GM12873 (cell line): ENCODE data around the gene SKA2.

Experiments used
- CTCF ChIP-seq: IDR thresholded peaks from 2 replicates; pipeline ENCODE4 v1.5.1; 2012; ENCODE audit warnings: low read depth, mild to moderate bottlenecking, moderate library complexity, low read length, control low read depth; ENCODE audit not compliant: insufficient read depth; ENCODE audit errors: missing control alignments

Gene SKA2

DNA sequence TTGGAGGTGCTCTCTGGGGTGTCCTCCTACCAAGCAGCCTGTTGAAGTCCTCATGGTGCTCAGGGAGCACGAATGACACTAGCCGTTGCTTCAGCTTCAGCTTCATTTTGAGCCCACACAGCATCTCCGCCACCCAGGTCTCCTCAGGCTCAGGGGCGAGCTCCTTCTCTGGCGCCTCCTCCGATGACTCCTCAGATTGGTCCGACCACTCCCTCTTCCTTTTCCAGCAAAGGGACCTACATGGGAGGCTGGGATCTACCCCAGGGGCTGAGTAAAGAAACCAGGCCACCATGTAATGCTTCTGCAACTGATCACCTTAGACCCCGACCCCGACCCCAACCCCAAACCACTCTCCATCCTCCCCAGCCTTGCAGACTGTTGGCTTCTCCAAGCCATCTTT is 26.5 kb upstream of the SKA2 start:
- no peak for TF ChIP-seq CTCF

DNA sequence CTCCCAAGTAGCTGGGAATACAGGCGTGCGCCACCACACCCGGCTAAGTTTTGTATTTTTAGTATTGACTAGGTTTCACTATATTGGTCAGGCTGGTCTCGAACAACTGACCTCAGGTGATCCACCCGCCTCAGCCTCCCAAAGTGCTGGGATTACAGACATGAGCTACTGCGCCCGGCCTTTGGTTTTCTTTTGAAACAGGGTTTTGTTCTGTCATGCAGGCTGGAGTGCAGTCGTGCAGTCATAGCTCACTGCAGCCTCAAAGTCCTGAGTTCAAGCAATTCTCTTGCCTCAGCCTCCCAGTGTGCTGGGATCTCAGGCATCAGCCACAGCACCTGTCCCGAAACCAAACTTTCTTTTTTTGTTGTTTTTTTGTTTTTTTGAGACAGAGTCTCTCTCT is 25.6 kb upstream of the SKA2 start:
- no peak for TF ChIP-seq CTCF

- TF ChIP-seq CTCF: no peak
These were observed 23.4 kb upstream of the SKA2 start for GRCh38 chr17:59178266-59178985.

DNA sequence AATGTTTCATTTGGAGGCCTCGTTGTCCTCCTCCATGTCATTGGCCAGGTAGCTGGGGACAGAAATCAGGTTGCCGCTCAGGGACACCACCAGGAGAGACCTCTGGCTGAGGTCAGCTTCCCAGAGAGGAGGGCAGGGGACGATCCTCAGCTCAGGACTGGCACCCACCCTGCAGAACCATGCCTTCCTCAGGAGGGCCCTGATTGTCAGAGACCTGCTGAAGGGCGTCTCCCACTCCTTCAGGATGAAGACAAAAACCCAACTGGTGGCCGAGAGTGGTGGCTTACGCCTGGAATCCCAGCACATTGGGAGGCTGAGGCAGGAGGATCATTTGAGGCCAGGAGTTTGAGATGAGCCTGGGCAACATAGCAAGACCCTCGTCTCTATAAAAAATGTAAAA is 20.1 kb upstream of the SKA2 start:
- no peak for TF ChIP-seq CTCF

DNA sequence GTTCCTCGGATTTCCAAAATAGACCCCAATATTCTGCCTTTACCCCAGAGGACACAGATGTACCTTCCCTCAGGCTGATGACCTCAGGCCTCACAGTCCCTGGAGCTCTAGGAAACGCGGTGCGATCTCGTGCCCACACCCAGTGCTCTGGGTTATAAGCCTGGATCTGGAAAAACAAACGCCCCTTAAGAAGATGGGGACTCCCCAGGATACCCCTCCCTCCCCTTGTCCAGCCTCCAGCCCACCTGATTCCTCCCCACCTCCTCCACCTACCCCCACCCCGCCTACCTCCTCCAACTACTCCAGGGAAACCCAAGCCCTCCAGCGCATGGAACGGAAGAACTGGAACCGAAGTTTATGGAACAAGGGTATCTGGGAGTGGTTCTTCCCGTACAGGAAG is 19.7 kb upstream of the SKA2 start:
- TF ChIP-seq CTCF: no peak

DNA sequence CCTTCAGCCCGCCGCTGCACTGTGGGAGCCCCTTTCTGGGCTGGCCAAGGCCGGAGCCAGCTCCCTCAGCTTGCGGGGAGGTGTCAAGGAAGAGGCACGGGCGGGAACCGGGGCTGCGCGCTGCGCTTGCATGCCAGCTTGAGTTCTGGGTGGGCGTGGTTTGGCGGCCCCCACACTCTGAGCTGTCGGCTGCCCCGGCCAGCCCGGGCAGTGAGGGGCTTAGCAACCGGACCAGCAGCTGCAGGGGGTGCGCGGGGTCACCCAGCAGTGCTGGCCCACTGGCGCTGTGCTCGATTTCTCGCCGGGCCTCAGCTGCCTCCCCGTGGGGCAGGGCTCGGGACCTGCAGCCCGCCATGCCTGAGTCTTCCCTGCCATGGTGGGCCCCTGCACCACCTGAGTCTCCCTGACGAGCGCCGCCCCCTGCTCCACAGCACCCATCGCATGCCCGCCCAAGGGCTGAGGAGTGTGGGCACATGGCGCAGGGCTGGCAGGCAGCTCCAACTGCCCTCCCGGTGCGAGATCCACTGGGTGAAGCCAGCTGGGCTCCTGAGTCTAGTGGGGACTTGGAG is 17.5 kb upstream of the SKA2 start:
- no peak for TF ChIP-seq CTCF

GRCh38 chr17:59167571-59168001 is 12.6 kb upstream of the SKA2 start:
- no peak for TF ChIP-seq CTCF
